Endothelial cell (in vitro differentiated cells): ENCODE results near the gene PPP1R37. TPM values are rescaled to one million over a fixed set of nuclear protein-coding genes. Genes with fewer than 3 reads are reported as not detected.
A peak's percentile ranks its signal among the peaks of the same experiment; 100 is the strongest.

Source experiments
- DNase-seq: peaks from one replicate; pipeline ENCODE4 v3.0.0; 2021; ENCODE audit warnings: low spot score
- H3K27ac Mint-ChIP-seq: one replicate; pipeline ENCODE4 v1.8.0; 2021; ENCODE audit warnings: mixed read lengths, inconsistent platforms; ENCODE audit not compliant: unreplicated experiment
- H3K27me3 Mint-ChIP-seq: one replicate; pipeline ENCODE4 v1.8.0; 2021; ENCODE audit warnings: mild to moderate bottlenecking, moderate library complexity, mixed read lengths, inconsistent platforms; ENCODE audit not compliant: unreplicated experiment
- H3K36me3 Mint-ChIP-seq: one replicate; pipeline ENCODE4 v1.8.0; 2021; ENCODE audit warnings: mild to moderate bottlenecking, low read depth, mixed read lengths, inconsistent platforms; ENCODE audit not compliant: unreplicated experiment
- H3K4me1 Mint-ChIP-seq: one replicate; pipeline ENCODE4 v1.8.0; 2021; ENCODE audit warnings: mild to moderate bottlenecking, mixed read lengths, inconsistent platforms; ENCODE audit not compliant: unreplicated experiment
- H3K4me3 Mint-ChIP-seq: one replicate; pipeline ENCODE4 v1.8.0; 2021; ENCODE audit warnings: mild to moderate bottlenecking, mixed read lengths, inconsistent platforms; ENCODE audit not compliant: unreplicated experiment
- H3K9me3 Mint-ChIP-seq: one replicate; pipeline ENCODE4 v1.8.0; 2021; ENCODE audit warnings: mixed read lengths, inconsistent platforms; ENCODE audit not compliant: unreplicated experiment
- CTCF ChIP-seq: fragments of 200-600 bp; sonication (generic); IDR thresholded peaks from one replicate; pipeline ENCODE4 v1.5.0; 2021; ENCODE audit warnings: antibody characterized with exemption; ENCODE audit not compliant: unreplicated experiment
- total RNA-seq: library from RNA; stranded (reverse); fragmentation: NEBNext Ultra II Directional; extraction: Animal tissue kit (Norgen Biotek cat#: 25700); gene quantifications from one replicate; pipeline ENCODE4 v1.2.1, GENCODE V29; 2021; ENCODE audit not compliant: unreplicated experiment

Gene PPP1R37
- total RNA-seq, 1 donor from 2014 or later = 34.7 TPM

GRCh38 chr19:45147835-45148676 is 55.1 kb downstream of the PPP1R37 start:
- Mint-ChIP-seq H3K36me3 (peaks cover 6% of the 10 kb centered on the region), H3K4me1 (peaks cover 3% of the 10 kb centered on the region), H3K27ac (no peak overlapping the region), H3K9me3 (no peaks in the 10 kb centered on the region), H3K4me3 (no peak overlapping the region), H3K27me3 (peaks cover 12% of the 10 kb centered on the region)
- TF ChIP-seq CTCF = no peak
- DNase-seq = no peak

GRCh38 chr19:45149129-45149528 is 56.1 kb downstream of the PPP1R37 start:
- H3K4me3 Mint-ChIP-seq = peak overlapping the region; percentile 42

GRCh38 chr19:45150180-45150579 is 57.2 kb downstream of the PPP1R37 start:
- no peak overlapping the region for H3K27ac Mint-ChIP-seq
- H3K4me1 Mint-ChIP-seq = peaks cover 11% of the 10 kb centered on the region
- no peaks in the 10 kb centered on the region for H3K9me3 Mint-ChIP-seq
- DNase-seq = no peak
- H3K27me3 Mint-ChIP-seq = peaks cover 21% of the 10 kb centered on the region
- H3K4me3 Mint-ChIP-seq = no peak overlapping the region
- no peak for TF ChIP-seq CTCF
- peaks cover 4% of the 10 kb centered on the region for H3K36me3 Mint-ChIP-seq

More at GRCh38 chr19:45149129-45149528, 56.1 kb downstream of the PPP1R37 start:
- no peaks in the 10 kb centered on the region for H3K9me3 Mint-ChIP-seq
- no peak for DNase-seq
- peaks cover 15% of the 10 kb centered on the region for H3K27me3 Mint-ChIP-seq
- H3K27ac Mint-ChIP-seq = no peak overlapping the region
- H3K4me1 Mint-ChIP-seq = peaks cover 7% of the 10 kb centered on the region
- no peak for TF ChIP-seq CTCF
- peaks cover 4% of the 10 kb centered on the region for H3K36me3 Mint-ChIP-seq

- H3K9me3 Mint-ChIP-seq = no peaks in the 10 kb centered on the region
- no peak for TF ChIP-seq CTCF
- peaks cover 4% of the 10 kb centered on the region for H3K36me3 Mint-ChIP-seq
- H3K4me3 Mint-ChIP-seq = no peak overlapping the region
- H3K27me3 Mint-ChIP-seq = peaks cover 21% of the 10 kb centered on the region
- H3K27ac Mint-ChIP-seq = no peak overlapping the region
- peaks cover 13% of the 10 kb centered on the region for H3K4me1 Mint-ChIP-seq
- no peak for DNase-seq
These were observed 57.8 kb downstream of the PPP1R37 start for GRCh38 chr19:45150751-45151281.

GRCh38 chr19:45151320-45151719 is 58.3 kb downstream of the PPP1R37 start:
- H3K27me3 Mint-ChIP-seq = peaks cover 21% of the 10 kb centered on the region
- peaks cover 4% of the 10 kb centered on the region for H3K36me3 Mint-ChIP-seq
- TF ChIP-seq CTCF = no peak
- H3K9me3 Mint-ChIP-seq = no peaks in the 10 kb centered on the region
- DNase-seq = no peak
- no peak overlapping the region for H3K4me3 Mint-ChIP-seq
- peaks cover 13% of the 10 kb centered on the region for H3K4me1 Mint-ChIP-seq
- H3K27ac Mint-ChIP-seq = no peak overlapping the region
